Immature natural killer cell (primary cell): Measurements from ENCODE around the gene ZNF831. TPM values are rescaled to one million over a fixed set of nuclear protein-coding genes. Genes with fewer than 3 reads are reported as not detected.
A peak's percentile ranks its signal among the peaks of the same experiment; 100 is the strongest.

Experiments
- DNase-seq, 3 donors: peaks; one replicate each; pipeline ENCODE4 v3.0.0; 2022; ENCODE audit warnings: mixed read lengths in 1 of 3
- H3K27ac Mint-ChIP-seq, 6 donors: one replicate each; pipeline ENCODE4 v1.8.0; 2020; ENCODE audit warnings: mixed read lengths in 6 of 6, mild to moderate bottlenecking in 5 of 6, inconsistent platforms in 4 of 6, moderate library complexity in 3 of 6
- H3K27me3 Mint-ChIP-seq, 3 donors: one replicate each; pipeline ENCODE4 v1.8.0; 2020 to 2021; ENCODE audit warnings: low read depth in 3 of 3, mild to moderate bottlenecking in 3 of 3, mixed read lengths in 3 of 3, moderate library complexity in 3 of 3, inconsistent platforms in 1 of 3
- H3K36me3 Mint-ChIP-seq, 3 donors: one replicate each; pipeline ENCODE4 v1.8.0; 2020; ENCODE audit warnings: mixed read lengths in 3 of 3, inconsistent platforms in 2 of 3, mild to moderate bottlenecking in 2 of 3
- H3K4me1 Mint-ChIP-seq, 2 donors: one replicate each; pipeline ENCODE4 v1.8.0; 2020; ENCODE audit warnings: inconsistent platforms in 2 of 2, mild to moderate bottlenecking in 2 of 2, mixed read lengths in 2 of 2, moderate library complexity in 1 of 2
- H3K4me3 Mint-ChIP-seq, 5 donors: one replicate each; pipeline ENCODE4 v1.8.0; 2020; ENCODE audit warnings: mild to moderate bottlenecking in 5 of 5, mixed read lengths in 5 of 5, inconsistent platforms in 3 of 5, moderate library complexity in 3 of 5
- H3K9me3 Mint-ChIP-seq, 6 donors: one replicate each; pipeline ENCODE4 v1.8.0; 2020; ENCODE audit warnings: mild to moderate bottlenecking in 6 of 6, mixed read lengths in 6 of 6, inconsistent platforms in 4 of 6, moderate library complexity in 3 of 6
- polyA plus RNA-seq, 3 donors: library from polyadenylated mRNA; unstranded; fragments of 300-500 nt; fragmentation: Illumina TruSeq; gene quantifications; one replicate each; pipeline ENCODE4 v1.2.3, GENCODE V29; 2021

ZNF831 gene
- polyA plus RNA-seq, 3 donors from 2014 or later: 0.59 to 8.4 (median 2.0) TPM

DNA sequence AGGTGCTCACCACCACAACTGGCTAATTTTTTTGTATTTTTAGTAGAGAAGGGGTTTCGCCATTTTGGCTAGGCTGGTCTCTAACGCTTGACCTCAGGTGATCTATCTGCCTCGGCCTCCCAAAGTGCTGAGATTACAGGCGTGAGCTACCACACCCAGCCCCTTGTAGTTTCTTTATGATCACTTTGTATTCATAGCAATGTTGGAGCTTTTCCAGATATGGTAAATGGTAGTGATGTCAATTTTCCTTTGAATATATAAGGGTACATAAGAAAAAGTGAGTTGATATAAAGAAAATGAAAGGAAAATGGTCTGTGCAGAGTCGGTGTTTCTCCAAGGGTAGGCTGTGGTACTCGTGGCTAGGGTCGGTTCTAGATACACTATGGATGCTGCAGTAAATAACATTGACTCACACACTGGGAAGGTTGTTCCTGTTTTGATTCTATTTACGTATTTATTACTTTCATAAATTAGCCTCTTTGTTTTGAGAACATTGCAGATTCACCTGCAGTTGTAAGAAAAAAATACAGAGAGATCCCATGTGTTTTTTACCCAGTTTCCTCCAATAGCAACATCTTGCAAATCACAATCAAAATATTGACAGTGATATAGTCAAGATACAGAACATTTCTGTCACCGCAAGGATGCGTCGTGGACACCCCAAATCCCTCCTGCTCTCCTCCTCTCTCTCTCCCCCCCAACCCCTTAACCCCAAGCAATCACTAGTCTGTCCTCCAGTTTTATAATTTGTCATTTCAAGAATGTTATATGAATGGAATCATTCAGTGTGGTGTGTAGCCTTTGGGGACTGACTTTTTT lies 2.5 kb downstream of the ZNF831 start:
- Mint-ChIP-seq H3K27me3 (peaks cover 0 to 11% (median 4%) of the 10 kb centered on the region in 3 donors), H3K27ac (peak overlapping the region; percentile 94 to 99 (median 98)), H3K36me3 (peaks cover 10 to 35% (median 20%) of the 10 kb centered on the region in 3 donors), H3K9me3 (no peaks in the 10 kb centered on the region), H3K4me3 (peak overlapping the region; percentile 83 to 91 (median 89)), H3K4me1 (peaks cover 88 to 98% of the 10 kb centered on the region in 2 donors)
- peak in 1 of 3 donors; percentile 49 for DNase-seq

GRCh38 chr20:59170406-59171349 lies 7.1 kb downstream of the ZNF831 start:
- Mint-ChIP-seq H3K4me3 (peak overlapping the region in 1 of 5 donors; percentile 45), H3K36me3 (peaks cover 28 to 72% (median 37%) of the 10 kb centered on the region in 3 donors)

GRCh38 chr20:59171986-59172385 lies 8.4 kb downstream of the ZNF831 start:
- no peak for DNase-seq
- Mint-ChIP-seq H3K4me3 (no peak overlapping the region), H3K36me3 (peaks cover 35 to 74% (median 45%) of the 10 kb centered on the region in 3 donors), H3K27ac (peak overlapping the region; percentile 38 to 81 (median 71)), H3K9me3 (no peaks in the 10 kb centered on the region), H3K27me3 (peaks cover 0 to 2% (median 0%) of the 10 kb centered on the region in 3 donors), H3K4me1 (peaks cover 82 to 98% of the 10 kb centered on the region in 2 donors)

More at GRCh38 chr20:59170406-59171349, 7.1 kb downstream of the ZNF831 start:
- Mint-ChIP-seq H3K9me3 (no peaks in the 10 kb centered on the region), H3K27me3 (peaks cover 0 to 2% (median under 1%) of the 10 kb centered on the region in 3 donors), H3K27ac (peak overlapping the region; percentile 0 to 87 (median 77)), H3K4me1 (peaks cover 82 to 98% of the 10 kb centered on the region in 2 donors)
- DNase-seq: no peak

- Mint-ChIP-seq H3K36me3 (peaks cover 39 to 66% (median 46%) of the 10 kb centered on the region in 3 donors), H3K27ac (peak overlapping the region; percentile 35 to 96 (median 83)), H3K4me1 (peaks cover 84 to 98% of the 10 kb centered on the region in 2 donors), H3K27me3 (peaks cover 0 to 2% (median 0%) of the 10 kb centered on the region in 3 donors), H3K4me3 (peak overlapping the region in 3 of 5 donors; percentile 20 to 54 (median 39)), H3K9me3 (no peaks in the 10 kb centered on the region)
- DNase-seq: no peak
These were observed 10.4 kb downstream of the ZNF831 start for GRCh38 chr20:59173938-59174491.

GRCh38 chr20:59175002-59175401 lies 11.4 kb downstream of the ZNF831 start:
- Mint-ChIP-seq H3K4me1 (peaks cover 90 to 100% of the 10 kb centered on the region in 2 donors), H3K27me3 (peaks cover 0 to 5% (median 2%) of the 10 kb centered on the region in 3 donors)

GRCh38 chr20:59175861-59176260 lies 12.2 kb downstream of the ZNF831 start:
- Mint-ChIP-seq H3K36me3 (peaks cover 29 to 52% (median 30%) of the 10 kb centered on the region in 3 donors), H3K9me3 (no peaks in the 10 kb centered on the region), H3K4me3 (peak overlapping the region; percentile 47 to 96 (median 70))

More at GRCh38 chr20:59175002-59175401, 11.4 kb downstream of the ZNF831 start:
- H3K4me3 Mint-ChIP-seq: peak overlapping the region in 3 of 5 donors; percentile 47 to 96 (median 63)
- peak overlapping the region; percentile 60 to 96 (median 76) for H3K27ac Mint-ChIP-seq
- H3K36me3 Mint-ChIP-seq: peaks cover 37 to 59% (median 37%) of the 10 kb centered on the region in 3 donors
- DNase-seq: no peak
- H3K9me3 Mint-ChIP-seq: no peaks in the 10 kb centered on the region

GRCh38 chr20:59176812-59177211 lies 13.2 kb downstream of the ZNF831 start:
- H3K36me3 Mint-ChIP-seq: peaks cover 24 to 47% (median 29%) of the 10 kb centered on the region in 3 donors
- peak overlapping the region; percentile 83 to 96 (median 92) for H3K4me3 Mint-ChIP-seq
- peak overlapping the region; percentile 94 to 99 (median 98) for H3K27ac Mint-ChIP-seq

More at GRCh38 chr20:59175861-59176260, 12.2 kb downstream of the ZNF831 start:
- peaks cover 0 to 5% (median 3%) of the 10 kb centered on the region in 3 donors for H3K27me3 Mint-ChIP-seq
- peaks cover 90 to 100% of the 10 kb centered on the region in 2 donors for H3K4me1 Mint-ChIP-seq
- peak overlapping the region; percentile 60 to 96 (median 76) for H3K27ac Mint-ChIP-seq
- DNase-seq: no peak

GRCh38 chr20:59177266-59178250 lies 13.9 kb downstream of the ZNF831 start:
- peak; percentile 74 to 82 (median 78) for DNase-seq
- H3K27ac Mint-ChIP-seq: peak overlapping the region; percentile 94 to 99 (median 98)
- H3K4me1 Mint-ChIP-seq: peaks cover 90 to 100% of the 10 kb centered on the region in 2 donors
- no peaks in the 10 kb centered on the region for H3K9me3 Mint-ChIP-seq
- H3K27me3 Mint-ChIP-seq: peaks cover 0 to 6% (median 3%) of the 10 kb centered on the region in 3 donors
- H3K36me3 Mint-ChIP-seq: peaks cover 26 to 41% (median 29%) of the 10 kb centered on the region in 3 donors
- peak overlapping the region; percentile 83 to 96 (median 92) for H3K4me3 Mint-ChIP-seq

More at GRCh38 chr20:59176812-59177211, 13.2 kb downstream of the ZNF831 start:
- peaks cover 0 to 4% (median 3%) of the 10 kb centered on the region in 3 donors for H3K27me3 Mint-ChIP-seq
- H3K9me3 Mint-ChIP-seq: no peaks in the 10 kb centered on the region
- no peak for DNase-seq
- H3K4me1 Mint-ChIP-seq: peaks cover 90 to 100% of the 10 kb centered on the region in 2 donors

- DNase-seq: no peak
- Mint-ChIP-seq H3K9me3 (no peaks in the 10 kb centered on the region), H3K27me3 (peaks cover 2 to 8% (median 3%) of the 10 kb centered on the region in 3 donors), H3K27ac (peak overlapping the region; percentile 94 to 99 (median 98)), H3K4me3 (peak overlapping the region; percentile 83 to 96 (median 92)), H3K36me3 (peaks cover 20 to 32% (median 24%) of the 10 kb centered on the region in 3 donors), H3K4me1 (peaks cover 100% of the 10 kb centered on the region in 2 donors)
These were observed 15.5 kb downstream of the ZNF831 start for GRCh38 chr20:59178983-59179595.

DNA sequence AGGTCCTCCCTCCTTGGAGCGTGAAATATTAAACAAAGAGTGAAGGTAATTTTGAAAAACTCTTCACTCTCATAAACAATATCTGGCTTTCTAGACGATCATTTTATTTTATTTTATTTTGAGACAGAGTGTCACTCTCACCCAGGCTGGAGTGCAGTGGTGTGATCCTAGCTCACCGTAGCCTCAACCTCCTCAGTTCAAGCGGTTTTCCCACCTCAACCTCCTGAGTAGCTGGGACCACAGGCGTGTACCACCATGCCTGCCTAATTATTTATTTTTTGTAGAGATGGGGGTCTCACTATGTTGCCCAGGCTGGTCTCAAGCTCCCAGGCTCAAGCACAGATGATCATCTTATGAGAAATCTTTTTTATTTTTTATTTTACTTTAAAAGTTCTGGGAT lies 16.4 kb downstream of the ZNF831 start:
- Mint-ChIP-seq H3K27me3 (peaks cover 3 to 8% (median 4%) of the 10 kb centered on the region in 3 donors), H3K4me1 (peaks cover 100% of the 10 kb centered on the region in 2 donors), H3K4me3 (peak overlapping the region; percentile 33 to 96 (median 73)), H3K36me3 (peaks cover 19 to 27% (median 26%) of the 10 kb centered on the region in 3 donors), H3K9me3 (no peaks in the 10 kb centered on the region), H3K27ac (peak overlapping the region; percentile 94 to 99 (median 98))
- DNase-seq: peak; percentile 18 to 70 (median 58)

DNA sequence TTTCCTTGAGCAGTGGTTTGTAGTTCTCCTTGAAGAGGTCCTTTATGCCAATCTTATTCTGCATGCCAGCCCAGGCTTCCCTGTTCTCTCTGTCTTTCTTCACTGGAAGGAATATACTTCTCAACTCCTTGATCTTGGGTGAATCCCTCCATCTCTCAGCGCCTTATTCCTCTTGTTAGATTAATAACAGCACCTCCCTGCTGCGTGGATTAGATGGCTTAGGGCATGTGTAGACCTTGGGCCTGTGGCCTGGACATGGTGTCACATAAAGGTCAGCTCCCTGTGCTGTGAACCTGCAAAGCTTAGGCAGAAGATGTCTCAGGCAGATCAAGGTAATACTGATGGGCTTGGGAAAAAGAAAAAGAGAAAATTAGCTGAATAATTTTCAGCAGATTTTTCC lies 18.3 kb downstream of the ZNF831 start:
- no peaks in the 10 kb centered on the region for H3K9me3 Mint-ChIP-seq
- peaks cover 100% of the 10 kb centered on the region in 2 donors for H3K4me1 Mint-ChIP-seq
- H3K4me3 Mint-ChIP-seq: peak overlapping the region; percentile 81 to 96 (median 89)
- peaks cover 3 to 8% (median 4%) of the 10 kb centered on the region in 3 donors for H3K27me3 Mint-ChIP-seq
- H3K36me3 Mint-ChIP-seq: peaks cover 7 to 15% (median 12%) of the 10 kb centered on the region in 3 donors
- peak overlapping the region; percentile 94 to 99 (median 98) for H3K27ac Mint-ChIP-seq
- no peak for DNase-seq
